NCI-H82 (cell line): Measurements from ENCODE around the gene MTMR12.
A peak's percentile ranks its signal among the peaks of the same experiment; 100 is the strongest.
"Not testable (repeated sequence)": the region's sequence is repeated elsewhere in the genome, so short reads cannot be mapped to it uniquely, and the experiment has no call there.

Experiments
- DNase-seq: peaks from one replicate; lab custom pipeline; 2025; lab: John Stamatoyannopoulos, UW

The MTMR12 gene

GRCh38 chr5:32232441-32233219 lies 80.1 kb downstream of the MTMR12 start:
- peak; percentile 74 for DNase-seq

- DNase-seq, result no peak
Measured at GRCh38 chr5:32231929-32232328, 80.8 kb downstream of the MTMR12 start.

- DNase-seq, result no peak
Measured at GRCh38 chr5:32231241-32231640, 81.5 kb downstream of the MTMR12 start.

- no peak for DNase-seq
Measured at GRCh38 chr5:32230356-32231099, 82.2 kb downstream of the MTMR12 start.

- no peak for DNase-seq
Measured at GRCh38 chr5:32229586-32229985, 83.2 kb downstream of the MTMR12 start.

GRCh38 chr5:32228816-32229215 lies 83.9 kb downstream of the MTMR12 start:
- no peak for DNase-seq

GRCh38 chr5:32225445-32225844 lies 87.3 kb downstream of the MTMR12 start:
- peak; percentile 31 for DNase-seq

- DNase-seq, result no peak
Measured at GRCh38 chr5:32223972-32224609, 88.6 kb downstream of the MTMR12 start.

- no peak for DNase-seq
Measured at GRCh38 chr5:32222723-32223470, 89.8 kb downstream of the MTMR12 start.

- peak; percentile 23 for DNase-seq
Measured at GRCh38 chr5:32217886-32218396, 94.8 kb downstream of the MTMR12 start.

- not testable (repeated sequence) for DNase-seq
Measured at GRCh38 chr5:32214344-32214743, 98.4 kb downstream of the MTMR12 start.

GRCh38 chr5:32210151-32210550 lies 102.6 kb downstream of the MTMR12 start:
- no peak for DNase-seq

GRCh38 chr5:32208837-32209236 lies 103.9 kb downstream of the MTMR12 start:
- not testable (repeated sequence) for DNase-seq

- no peak for DNase-seq
Measured at GRCh38 chr5:32207355-32207634, 105.4 kb downstream of the MTMR12 start.

GRCh38 chr5:32206509-32207354 lies 106.0 kb downstream of the MTMR12 start:
- DNase-seq, result no peak

GRCh38 chr5:32206053-32206452 lies 106.7 kb downstream of the MTMR12 start:
- no peak for DNase-seq

GRCh38 chr5:32202394-32202793 lies 110.3 kb downstream of the MTMR12 start:
- no peak for DNase-seq

GRCh38 chr5:32201122-32201753 lies 111.5 kb downstream of the MTMR12 start:
- DNase-seq, result no peak

GRCh38 chr5:32197032-32197431 lies 115.7 kb downstream of the MTMR12 start:
- DNase-seq, result no peak

- no peak for DNase-seq
Measured at GRCh38 chr5:32195265-32195664, 117.5 kb downstream of the MTMR12 start.

- no peak for DNase-seq
Measured at GRCh38 chr5:32193591-32193990, 119.1 kb downstream of the MTMR12 start.
